PC-9 (cell line): ENCODE results near the gene NEK9.
"Not testable (repeated sequence)": the region's sequence is repeated elsewhere in the genome, so short reads cannot be mapped to it uniquely, and the experiment has no call there.

Source experiments
- CTCF ChIP-seq: fragments of 200-600 bp; sonication (generic); conservative IDR thresholded peaks from 2 replicates; pipeline ENCODE4 v1.6.1; 2017; ENCODE audit warnings: mixed run types, antibody characterized with exemption, mild to moderate bottlenecking, moderate library complexity
- EZH2 ChIP-seq: fragments of 200-600 bp; sonication (generic); IDR thresholded peaks from 2 replicates; pipeline ENCODE4 v1.8.0; 2017; ENCODE audit warnings: antibody characterized with exemption, low read depth

GRCh38 chr14:75127474-75127820, 599 bp upstream of the NEK9 start:
- not testable (repeated sequence) for TF ChIP-seq CTCF, EZH2
